CMK (cell line): ENCODE measurements around the gene GPC5.
"Not testable (repeated sequence)": the region's sequence is repeated elsewhere in the genome, so short reads cannot be mapped to it uniquely, and the experiment has no call there.

Source experiments
- DNase-seq: peaks from one replicate; pipeline ENCODE4 v3.0.0-alpha.2; 2010; ENCODE audit warnings: low read depth

GPC5 gene

DNA sequence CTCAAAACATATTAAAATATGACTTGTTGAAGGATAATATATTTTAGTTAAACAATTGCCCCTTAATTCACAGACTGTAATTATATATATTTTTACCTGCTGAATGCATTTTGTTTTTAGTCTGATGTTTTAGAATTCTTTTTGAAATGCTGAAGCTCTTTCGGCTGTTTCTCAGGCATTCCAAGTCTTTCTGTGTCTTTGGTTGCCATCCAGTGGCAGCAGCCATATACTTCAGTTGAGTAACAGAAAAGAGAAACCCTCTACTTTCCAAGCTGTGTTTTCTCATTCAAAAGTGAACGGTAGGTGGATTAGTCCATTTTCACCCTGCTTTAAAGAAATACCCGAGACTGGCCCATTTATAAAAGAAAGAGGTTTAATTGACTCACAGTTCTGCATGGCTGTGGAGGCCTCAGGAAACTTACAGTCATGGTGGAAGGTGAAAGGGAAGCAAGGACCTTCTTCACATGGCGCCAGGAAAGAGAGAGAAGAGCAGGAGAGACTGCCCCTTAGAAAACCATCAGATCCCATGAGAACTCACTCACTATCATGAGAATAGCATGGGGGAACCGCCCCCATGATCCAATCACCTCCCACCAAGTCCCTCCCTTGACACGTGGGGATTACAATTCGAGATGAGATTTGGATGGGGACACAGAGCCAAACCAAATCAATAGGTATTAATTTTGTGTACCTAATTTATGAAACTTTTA is 383.7 kb downstream of the GPC5 start:
- not testable (repeated sequence) for DNase-seq

DNA sequence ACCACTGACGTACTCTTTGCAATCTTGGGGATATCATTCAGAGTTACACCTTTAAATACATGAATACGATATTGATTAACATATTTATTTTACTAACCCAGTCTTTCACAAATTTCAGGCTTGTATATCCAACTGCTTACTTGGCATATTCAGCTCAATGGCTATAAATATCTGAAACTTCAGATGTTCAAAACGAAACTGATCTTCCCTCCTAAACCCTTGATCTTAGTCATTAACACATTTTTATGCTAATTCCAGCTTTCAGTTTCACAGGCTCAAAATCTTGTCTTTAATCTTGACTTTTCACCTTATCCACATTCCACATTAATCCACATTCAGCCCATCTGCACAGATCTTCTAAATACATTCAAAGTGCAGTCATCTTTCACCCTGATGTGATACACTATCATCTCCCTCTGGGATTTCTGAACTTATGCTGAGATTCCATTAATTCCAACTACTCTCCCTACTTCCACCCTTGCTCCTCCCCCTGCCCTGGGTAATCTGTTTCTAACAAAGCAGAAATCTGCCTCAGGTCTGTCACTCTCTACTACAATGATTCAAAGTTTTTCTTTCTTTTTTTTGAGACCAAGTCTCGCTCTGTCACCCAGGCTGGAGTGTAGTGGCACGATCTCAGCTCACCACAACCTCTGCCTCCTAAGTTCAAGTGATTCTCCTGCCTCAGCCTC is 387.2 kb downstream of the GPC5 start:
- DNase-seq: no peak

DNA sequence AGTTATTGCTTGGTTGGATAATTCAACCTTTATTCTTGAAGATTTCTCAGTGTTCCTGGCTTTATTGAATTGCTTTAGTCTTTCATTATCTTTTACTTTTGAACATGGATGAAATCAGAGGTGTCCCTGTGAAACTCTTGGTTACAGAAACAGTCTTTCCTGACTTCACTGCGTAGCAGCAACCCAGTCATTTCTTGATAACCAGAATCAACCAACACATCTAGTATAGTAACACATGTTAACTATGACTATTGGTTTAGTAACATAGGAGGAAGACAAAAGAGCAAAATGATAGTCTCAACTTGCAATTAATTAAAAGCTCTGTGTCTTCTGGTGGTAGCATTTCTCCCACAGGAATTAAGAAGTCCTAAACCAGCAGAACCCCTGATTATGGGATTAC is 393.6 kb downstream of the GPC5 start:
- no peak for DNase-seq

GRCh38 chr13:91797567-91797966 is 399.1 kb downstream of the GPC5 start:
- no peak for DNase-seq

GRCh38 chr13:91798338-91798737 is 399.9 kb downstream of the GPC5 start:
- not testable (repeated sequence) for DNase-seq

GRCh38 chr13:91801772-91802171 is 403.4 kb downstream of the GPC5 start:
- not testable (repeated sequence) for DNase-seq

DNA sequence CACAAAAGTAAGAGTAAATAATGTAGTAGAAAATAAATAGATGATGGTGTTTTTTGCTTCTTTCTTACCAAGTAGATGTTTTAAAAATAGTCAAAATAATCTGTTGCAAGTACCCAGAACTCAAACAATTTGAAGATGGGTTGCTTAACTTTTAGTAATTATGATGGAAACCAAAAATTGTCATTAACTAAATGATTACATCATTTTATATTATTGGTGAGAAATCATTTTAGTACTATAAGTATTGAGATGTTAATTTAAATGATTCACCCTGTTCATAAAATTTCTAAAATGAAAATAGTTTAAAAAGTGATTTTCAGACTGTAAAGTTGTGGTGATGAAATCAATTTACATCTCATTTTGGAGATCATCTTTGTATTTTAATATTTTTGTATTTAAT is 404.5 kb downstream of the GPC5 start:
- DNase-seq: no peak

- DNase-seq: no peak
Measured at GRCh38 chr13:91804724-91805123, 406.3 kb downstream of the GPC5 start.

DNA sequence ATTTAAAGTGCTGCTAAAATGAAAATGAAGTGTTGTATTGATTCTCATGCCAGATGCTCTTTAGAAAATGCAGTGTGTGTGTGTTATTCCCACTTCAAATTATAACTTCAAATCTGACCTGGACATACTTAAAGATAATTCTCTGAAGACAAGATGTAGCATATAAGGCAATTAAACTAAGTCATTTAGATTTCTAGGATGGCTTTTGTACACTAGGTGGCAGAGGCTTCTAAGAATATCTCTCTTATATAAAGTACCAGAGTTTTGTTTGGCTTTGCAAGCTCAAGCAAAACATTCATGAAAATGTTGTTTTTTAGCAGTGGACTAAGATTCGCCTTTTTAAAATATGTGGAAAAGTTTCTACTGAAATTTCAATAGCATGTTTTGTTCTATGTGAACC is 407.2 kb downstream of the GPC5 start:
- DNase-seq: no peak

- no peak for DNase-seq
Measured at GRCh38 chr13:91809161-91809560, 410.7 kb downstream of the GPC5 start.

GRCh38 chr13:91813253-91813652 is 414.8 kb downstream of the GPC5 start:
- no peak for DNase-seq

- no peak for DNase-seq
Measured at GRCh38 chr13:91816263-91816807, 417.9 kb downstream of the GPC5 start.

DNA sequence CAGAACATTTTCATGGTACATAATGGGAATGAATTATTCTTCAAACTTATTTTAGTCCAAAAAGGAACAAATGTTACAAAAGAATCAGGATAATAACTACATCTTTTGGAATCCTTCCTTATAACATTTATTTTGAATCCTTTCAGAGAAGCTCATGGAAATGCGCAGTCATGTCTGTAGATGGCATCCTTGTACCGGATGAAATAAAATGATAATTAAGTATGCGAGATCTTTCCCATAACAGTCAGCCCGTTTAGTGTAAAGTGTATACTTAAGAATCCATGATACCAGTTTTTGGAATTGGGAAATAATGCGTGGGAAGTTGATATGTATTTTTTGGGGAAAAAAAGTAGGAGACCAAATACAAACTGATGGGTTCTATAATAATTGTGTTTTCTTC is 418.8 kb downstream of the GPC5 start:
- DNase-seq: no peak

GRCh38 chr13:91824416-91824815 is 426.0 kb downstream of the GPC5 start:
- no peak for DNase-seq

- DNase-seq: no peak
Measured at GRCh38 chr13:91825516-91825915, 427.1 kb downstream of the GPC5 start.

GRCh38 chr13:91836553-91836952 is 438.1 kb downstream of the GPC5 start:
- DNase-seq: no peak

- DNase-seq: no peak
Measured at GRCh38 chr13:91845612-91846011, 447.2 kb downstream of the GPC5 start.

- no peak for DNase-seq
Measured at GRCh38 chr13:91863699-91864098, 465.3 kb downstream of the GPC5 start.

- DNase-seq: no peak
Measured at GRCh38 chr13:91868351-91868750, 469.9 kb downstream of the GPC5 start.

GRCh38 chr13:91878491-91878890 is 480.1 kb downstream of the GPC5 start:
- DNase-seq: no peak

DNA sequence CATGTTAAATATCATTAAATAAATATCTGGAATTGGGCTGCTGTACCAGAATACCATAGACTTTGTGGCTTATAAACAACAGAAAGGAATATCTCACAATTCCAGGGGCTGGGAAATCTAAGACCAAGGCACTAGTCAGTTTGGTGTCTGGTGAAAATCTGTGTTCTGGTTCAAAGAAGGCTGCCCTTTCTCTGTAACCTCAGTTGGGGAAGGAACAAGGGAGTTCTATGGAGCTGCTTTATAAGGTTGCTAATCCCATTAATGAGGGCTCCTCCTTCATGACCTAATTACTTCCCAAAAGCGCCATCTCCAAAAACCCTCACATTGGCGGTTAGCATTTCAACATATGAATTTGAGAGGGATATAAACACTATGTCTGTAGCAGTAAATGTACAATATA is 480.9 kb downstream of the GPC5 start:
- DNase-seq: no peak

DNA sequence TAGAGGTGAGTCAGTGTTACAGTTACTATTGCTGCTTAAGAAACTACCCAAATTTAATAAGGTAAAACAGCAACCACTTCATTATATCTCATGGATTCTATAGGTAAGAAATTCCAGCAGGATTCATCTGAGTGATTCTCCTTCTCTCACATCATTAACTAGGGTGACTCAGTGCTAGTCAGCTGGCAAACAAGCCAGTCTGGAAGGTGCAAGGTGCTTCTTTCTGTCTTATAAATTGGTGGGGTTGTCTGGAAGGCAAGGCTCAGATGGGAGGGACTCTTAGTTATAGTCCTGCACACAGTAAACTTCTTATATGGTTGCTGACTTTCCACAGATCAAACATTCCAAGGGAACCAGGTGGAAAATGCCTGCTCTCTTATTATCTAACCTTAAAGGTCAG is 484.5 kb downstream of the GPC5 start:
- no peak for DNase-seq

GRCh38 chr13:91889641-91890040 is 491.2 kb downstream of the GPC5 start:
- no peak for DNase-seq

- DNase-seq: no peak
Measured at GRCh38 chr13:91891141-91891540, 492.7 kb downstream of the GPC5 start.
